ENCODE data around the gene PTPRD.

Gene PTPRD

DNA sequence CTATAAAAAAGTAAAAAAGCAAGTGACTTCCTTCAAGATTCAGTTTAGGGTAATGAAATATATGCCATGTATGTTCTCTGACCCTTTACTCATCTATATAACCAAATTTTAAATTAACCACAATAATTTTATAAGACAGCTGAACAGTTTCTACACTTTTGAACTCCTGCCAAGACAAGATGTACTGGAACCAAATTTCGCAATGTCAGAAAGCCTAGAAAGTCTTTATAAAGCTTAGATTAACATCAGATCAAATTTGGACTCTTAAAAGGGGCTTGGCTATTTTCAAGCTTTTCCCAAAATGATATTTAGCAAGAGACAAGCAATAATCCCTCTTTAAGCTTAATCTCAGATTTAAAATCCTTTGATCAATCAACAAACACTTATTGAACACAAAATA lies 362.6 kb downstream of the PTPRD start:
- TF ChIP-seq, protein P1, sequence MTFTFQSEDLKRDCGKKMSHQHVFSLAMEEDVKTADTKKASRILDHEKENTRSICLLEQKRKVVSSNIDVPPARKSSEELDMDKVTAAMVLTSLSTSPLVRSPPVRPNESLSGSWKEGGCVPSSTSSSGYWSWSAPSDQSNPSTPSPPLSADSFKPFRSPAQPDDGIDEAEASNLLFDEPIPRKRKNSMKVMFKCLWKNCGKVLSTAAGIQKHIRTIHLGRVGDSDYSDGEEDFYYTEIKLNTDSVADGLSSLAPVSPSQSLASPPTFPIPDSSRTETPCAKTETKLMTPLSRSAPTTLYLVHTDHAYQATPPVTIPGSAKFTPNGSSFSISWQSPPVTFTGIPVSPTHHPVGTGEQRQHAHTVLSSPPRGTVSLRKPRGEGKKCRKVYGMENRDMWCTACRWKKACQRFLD (tag by site-specific recombination; IDR thresholded peaks at IDR 0.05) = no peak
- no peak for TF ChIP-seq KLF16 (tag by site-specific recombination; IDR thresholded peaks at IDR 0.05)
- TF ChIP-seq, protein P2, sequence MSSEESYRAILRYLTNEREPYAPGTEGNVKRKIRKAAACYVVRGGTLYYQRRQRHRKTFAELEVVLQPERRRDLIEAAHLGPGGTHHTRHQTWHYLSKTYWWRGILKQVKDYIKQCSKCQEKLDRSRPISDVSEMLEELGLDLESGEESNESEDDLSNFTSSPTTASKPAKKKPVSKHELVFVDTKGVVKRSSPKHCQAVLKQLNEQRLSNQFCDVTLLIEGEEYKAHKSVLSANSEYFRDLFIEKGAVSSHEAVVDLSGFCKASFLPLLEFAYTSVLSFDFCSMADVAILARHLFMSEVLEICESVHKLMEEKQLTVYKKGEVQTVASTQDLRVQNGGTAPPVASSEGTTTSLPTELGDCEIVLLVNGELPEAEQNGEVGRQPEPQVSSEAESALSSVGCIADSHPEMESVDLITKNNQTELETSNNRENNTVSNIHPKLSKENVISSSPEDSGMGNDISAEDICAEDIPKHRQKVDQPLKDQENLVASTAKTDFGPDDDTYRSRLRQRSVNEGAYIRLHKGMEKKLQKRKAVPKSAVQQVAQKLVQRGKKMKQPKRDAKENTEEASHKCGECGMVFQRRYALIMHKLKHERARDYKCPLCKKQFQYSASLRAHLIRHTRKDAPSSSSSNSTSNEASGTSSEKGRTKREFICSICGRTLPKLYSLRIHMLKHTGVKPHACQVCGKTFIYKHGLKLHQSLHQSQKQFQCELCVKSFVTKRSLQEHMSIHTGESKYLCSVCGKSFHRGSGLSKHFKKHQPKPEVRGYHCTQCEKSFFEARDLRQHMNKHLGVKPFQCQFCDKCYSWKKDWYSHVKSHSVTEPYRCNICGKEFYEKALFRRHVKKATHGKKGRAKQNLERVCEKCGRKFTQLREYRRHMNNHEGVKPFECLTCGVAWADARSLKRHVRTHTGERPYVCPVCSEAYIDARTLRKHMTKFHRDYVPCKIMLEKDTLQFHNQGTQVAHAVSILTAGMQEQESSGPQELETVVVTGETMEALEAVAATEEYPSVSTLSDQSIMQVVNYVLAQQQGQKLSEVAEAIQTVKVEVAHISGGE (tag by site-specific recombination; conservative IDR thresholded peaks at IDR 0.05; ENCODE audit: low read depth) = no peak
- no peak for TF ChIP-seq EGR2 (tag by site-specific recombination; IDR thresholded peaks at IDR 0.05; ENCODE audit: low read depth)
- no peak for TF ChIP-seq ZNF169 (tag by site-specific recombination; IDR thresholded peaks at IDR 0.05)
- TF ChIP-seq ZSCAN16 (tag by site-specific recombination; IDR thresholded peaks at IDR 0.05) = no peak
- no peak for TF ChIP-seq ZNF548 (tag by site-specific recombination; IDR thresholded peaks at IDR 0.05)
- no peak for TF ChIP-seq ZXDB (tag by site-specific recombination; IDR thresholded peaks at IDR 0.05)
- no peak for TF ChIP-seq ZNF423 (tag by site-specific recombination; IDR thresholded peaks at IDR 0.05)
- TF ChIP-seq ZNF404 (tag by site-specific recombination; IDR thresholded peaks at IDR 0.05) = no peak
- no peak for TF ChIP-seq ZNF629 (tag by site-specific recombination; IDR thresholded peaks at IDR 0.05)
- no peak for TF ChIP-seq ZNF596 (tag by site-specific recombination; IDR thresholded peaks at IDR 0.05)
- TF ChIP-seq ZNF549 (tag by site-specific recombination; IDR thresholded peaks at IDR 0.05) = no peak
- no peak for TF ChIP-seq ZNF585B (tag by site-specific recombination; IDR thresholded peaks at IDR 0.05)
- TF ChIP-seq ZNF157 (tag by site-specific recombination; IDR thresholded peaks at IDR 0.05) = no peak
- TF ChIP-seq, protein P3, sequence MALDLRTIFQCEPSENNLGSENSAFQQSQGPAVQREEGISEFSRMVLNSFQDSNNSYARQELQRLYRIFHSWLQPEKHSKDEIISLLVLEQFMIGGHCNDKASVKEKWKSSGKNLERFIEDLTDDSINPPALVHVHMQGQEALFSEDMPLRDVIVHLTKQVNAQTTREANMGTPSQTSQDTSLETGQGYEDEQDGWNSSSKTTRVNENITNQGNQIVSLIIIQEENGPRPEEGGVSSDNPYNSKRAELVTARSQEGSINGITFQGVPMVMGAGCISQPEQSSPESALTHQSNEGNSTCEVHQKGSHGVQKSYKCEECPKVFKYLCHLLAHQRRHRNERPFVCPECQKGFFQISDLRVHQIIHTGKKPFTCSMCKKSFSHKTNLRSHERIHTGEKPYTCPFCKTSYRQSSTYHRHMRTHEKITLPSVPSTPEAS (tag by site-specific recombination; IDR thresholded peaks at IDR 0.05) = no peak
- TF ChIP-seq ZNF211 (tag by site-specific recombination; IDR thresholded peaks at IDR 0.05; ENCODE audit: low read depth) = no peak
- TF ChIP-seq ZNF561 (tag by site-specific recombination; IDR thresholded peaks at IDR 0.05; ENCODE audit: borderline replicate concordance) = no peak
- TF ChIP-seq KLF10 (tag by site-specific recombination; IDR thresholded peaks at IDR 0.05) = no peak
- TF ChIP-seq SP2 (tag by site-specific recombination; IDR thresholded peaks at IDR 0.05) = no peak

DNA sequence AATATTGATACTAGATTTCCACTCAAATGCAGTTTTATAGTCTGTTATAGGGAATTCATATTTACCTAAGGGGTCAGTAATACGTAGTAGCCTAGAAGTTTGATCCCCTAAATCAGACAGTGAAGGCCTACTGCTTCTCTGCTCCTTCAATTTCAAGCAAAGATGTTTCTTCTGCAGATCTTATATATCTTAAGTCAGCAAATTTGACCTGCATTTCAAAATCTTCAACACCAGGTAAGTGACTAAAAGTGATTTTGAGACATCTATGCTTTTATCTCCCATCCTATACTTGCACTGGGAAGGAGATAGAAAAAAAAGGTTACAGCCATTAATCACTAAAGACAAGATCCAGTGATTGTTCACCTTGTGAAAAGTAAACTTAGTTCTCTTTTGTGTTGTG lies 363.9 kb downstream of the PTPRD start:
- ChIA-PET CTCF (interaction anchor here (0.8 kb wide), 1 partner anchor 17 kb away, joined by 3 read pairs; no protein-coding TSS in a partner anchor), POLR2A (no interaction called here)
- no peak overlapping the region for H3K27ac ChIP-seq (ENCODE audit: extremely low read depth, low read depth, low read length)
- no peak for TF ChIP-seq ZNF830 (tag by site-specific recombination; IDR thresholded peaks at IDR 0.05; ENCODE audit: low read depth)
- no peak for TF ChIP-seq ZNF747 (tag by site-specific recombination; IDR thresholded peaks at IDR 0.05)
- no peak for TF ChIP-seq ZNF114 (tag by site-specific recombination; IDR thresholded peaks at IDR 0.05)
- TF ChIP-seq, protein P4, sequence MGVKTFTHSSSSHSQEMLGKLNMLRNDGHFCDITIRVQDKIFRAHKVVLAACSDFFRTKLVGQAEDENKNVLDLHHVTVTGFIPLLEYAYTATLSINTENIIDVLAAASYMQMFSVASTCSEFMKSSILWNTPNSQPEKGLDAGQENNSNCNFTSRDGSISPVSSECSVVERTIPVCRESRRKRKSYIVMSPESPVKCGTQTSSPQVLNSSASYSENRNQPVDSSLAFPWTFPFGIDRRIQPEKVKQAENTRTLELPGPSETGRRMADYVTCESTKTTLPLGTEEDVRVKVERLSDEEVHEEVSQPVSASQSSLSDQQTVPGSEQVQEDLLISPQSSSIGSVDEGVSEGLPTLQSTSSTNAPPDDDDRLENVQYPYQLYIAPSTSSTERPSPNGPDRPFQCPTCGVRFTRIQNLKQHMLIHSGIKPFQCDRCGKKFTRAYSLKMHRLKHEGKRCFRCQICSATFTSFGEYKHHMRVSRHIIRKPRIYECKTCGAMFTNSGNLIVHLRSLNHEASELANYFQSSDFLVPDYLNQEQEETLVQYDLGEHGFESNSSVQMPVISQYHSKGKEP (tag by site-specific recombination; IDR thresholded peaks at IDR 0.05) = no peak
- no peak for TF ChIP-seq FEZF1 (tag by site-specific recombination; IDR thresholded peaks at IDR 0.05)
- TF ChIP-seq ZNF19 (tag by site-specific recombination; IDR thresholded peaks at IDR 0.05; ENCODE audit: low read depth) = no peak
- no peak for TF ChIP-seq ZNF248 (tag by site-specific recombination; IDR thresholded peaks at IDR 0.05)
- no peak for TF ChIP-seq ZNF174 (tag by site-specific recombination; IDR thresholded peaks at IDR 0.05)
- no peak for TF ChIP-seq YY1 (tag by site-specific recombination; IDR thresholded peaks at IDR 0.05)
- TF ChIP-seq ZNF623 (tag by site-specific recombination; IDR thresholded peaks at IDR 0.05) = no peak
- TF ChIP-seq ZSCAN23 (tag by site-specific recombination; IDR thresholded peaks at IDR 0.05) = no peak
- TF ChIP-seq ZNF239 (tag by site-specific recombination; IDR thresholded peaks at IDR 0.05) = no peak

More for the DNA sequence above, 362.6 kb downstream of the PTPRD start:
- H3K4me3 ChIP-seq (ENCODE audit: low read depth, low read length) = no peak overlapping the region
- H3K27ac ChIP-seq (ENCODE audit: extremely low read depth, low read depth, low read length) = no peak overlapping the region
- no peaks in the 10 kb centered on the region for H3K36me3 ChIP-seq (ENCODE audit: control insufficient read depth in 2 of 2, insufficient read depth in 1 of 2, low read length in 2 of 2)
- H3K9me3 ChIP-seq (ENCODE audit: control insufficient read depth, insufficient read depth, low read depth, low read length) = no peaks in the 10 kb centered on the region
- ChIA-PET POLR2A (no interaction called here), CTCF (interaction anchor here (0.6 kb wide), 1 partner anchor 1066 kb away, joined by 3 read pairs; no protein-coding TSS in a partner anchor)
- no peaks in the 10 kb centered on the region for H3K4me1 ChIP-seq (ENCODE audit: control insufficient read depth, insufficient read depth, low read length)

More for the DNA sequence above, 363.9 kb downstream of the PTPRD start:
- Histone ChIP-seq H3K4me1 (ENCODE audit: control insufficient read depth, insufficient read depth, low read length) (no peaks in the 10 kb centered on the region), H3K36me3 (ENCODE audit: control insufficient read depth in 2 of 2, insufficient read depth in 1 of 2, low read length in 2 of 2) (no peaks in the 10 kb centered on the region), H3K4me3 (ENCODE audit: low read depth, low read length) (no peak overlapping the region), H3K9me3 (ENCODE audit: control insufficient read depth, insufficient read depth, low read depth, low read length) (no peaks in the 10 kb centered on the region)
